IMR-90 (cell line): ENCODE results near the gene DENND1C. TPM values are rescaled to one million over a fixed set of nuclear protein-coding genes. Genes with fewer than 3 reads are reported as not detected.
A peak's percentile ranks its signal among the peaks of the same experiment; 100 is the strongest.

Experiments
- ATAC-seq: fragments of 200-7000 bp; cut with Tn5 transposase; 2 replicates; pipeline ENCODE4 v1.9.1; 2020; ENCODE audit warnings: low read depth, mild to moderate bottlenecking, moderate library complexity
- BruUV-seq: library from RNA; stranded (reverse); fragments of 400-500 nt; replicated peaks from 2 replicates; lab custom pipeline; 2021; lab: Mats Ljungman, UMichigan
- CTCF ChIA-PET: fragments of 300-600 bp; formaldehyde crosslinking; extraction: SDS; loops from one replicate; lab custom pipeline; 2021; ENCODE audit warnings: antibody characterized with exemption; lab: Yijun Ruan, JAX
- POLR2A ChIA-PET: fragments of 300-600 bp; sonication (Branson Sonifier 250); formaldehyde crosslinking; loops from one replicate; lab custom pipeline; 2022; ENCODE audit warnings: antibody characterized with exemption; ENCODE audit not compliant: unreplicated experiment; lab: Charles Lee
- DNase-seq: peaks from one replicate; pipeline ENCODE4 v3.0.0; 2013
- H2AFZ ChIP-seq: replicated peaks from 2 replicates; pipeline ENCODE3; 2013; ENCODE audit warnings: low read length, mild to moderate bottlenecking; ENCODE audit not compliant: poor library complexity
- H2AK5ac ChIP-seq: 2 replicates; pipeline ENCODE4 v1.6.1; 2013; ENCODE audit warnings: low read depth, low read length, inconsistent platforms
- H2AK9ac ChIP-seq: replicated peaks from 2 replicates; pipeline ENCODE3; 2013; ENCODE audit warnings: mild to moderate bottlenecking, low read depth, low read length, moderate library complexity; ENCODE audit not compliant: poor library complexity
- H2BK120ac ChIP-seq: 2 replicates; pipeline ENCODE4 v1.6.1; 2013; ENCODE audit warnings: low read depth, low read length, inconsistent platforms
- H2BK15ac ChIP-seq: 3 replicates; pipeline ENCODE4 v1.6.1; 2013; ENCODE audit warnings: low read depth, low read length, inconsistent platforms
- H2BK20ac ChIP-seq: 2 replicates; pipeline ENCODE4 v1.6.1; 2013; ENCODE audit warnings: low read depth, mild to moderate bottlenecking, inconsistent platforms, low read length, moderate library complexity
- H2BK5ac ChIP-seq: 2 replicates; pipeline ENCODE4 v1.6.1; 2013; ENCODE audit warnings: mild to moderate bottlenecking, low read depth, low read length, inconsistent platforms; ENCODE audit not compliant: poor library complexity, severe bottlenecking
- H3K14ac ChIP-seq: replicated peaks from 2 replicates; pipeline ENCODE4 v1.6.1; 2013; ENCODE audit warnings: low read depth, low read length, inconsistent platforms
- H3K18ac ChIP-seq: 2 replicates; pipeline ENCODE4 v1.6.1; 2013; ENCODE audit warnings: low read depth, low read length, control low read depth
- H3K23ac ChIP-seq: 2 replicates; pipeline ENCODE4 v1.6.1; 2013; ENCODE audit warnings: low read depth, low read length, inconsistent platforms
- H3K27ac ChIP-seq: 2 replicates; pipeline ENCODE4 v1.5.1; 2013; ENCODE audit warnings: mild to moderate bottlenecking, control low read depth, low read length; ENCODE audit not compliant: insufficient read depth
- H3K27me3 ChIP-seq: 2 replicates; pipeline ENCODE4 v1.6.1; 2013; ENCODE audit warnings: low read length; ENCODE audit not compliant: control insufficient read depth, insufficient read depth
- H3K36me3 ChIP-seq: 2 replicates; pipeline ENCODE4 v1.6.1; 2013; ENCODE audit warnings: low read length, mixed read lengths; ENCODE audit not compliant: control insufficient read depth, insufficient read depth
- H3K4ac ChIP-seq: 2 replicates; pipeline ENCODE4 v1.6.1; 2013; ENCODE audit warnings: low read depth, low read length, inconsistent platforms
- H3K4me1 ChIP-seq: 2 replicates; pipeline ENCODE4 v1.6.1; 2013; ENCODE audit warnings: low read length, mixed read lengths; ENCODE audit not compliant: control insufficient read depth, insufficient read depth
- H3K4me2 ChIP-seq: 2 replicates; pipeline ENCODE4 v1.6.1; 2013; ENCODE audit warnings: low read depth, mild to moderate bottlenecking, control low read depth, low read length, moderate library complexity
- H3K4me3 ChIP-seq: 2 replicates; pipeline ENCODE4 v1.5.1; 2013; ENCODE audit warnings: low read depth, mild to moderate bottlenecking, control low read depth, low read length, moderate library complexity; ENCODE audit not compliant: insufficient read depth
- H3K56ac ChIP-seq: 2 replicates; pipeline ENCODE4 v1.6.1; 2013; ENCODE audit warnings: low read length, inconsistent platforms; ENCODE audit not compliant: insufficient read depth; ENCODE audit errors: extremely low read depth
- H3K79me1 ChIP-seq, 2 experiments: 2 replicates each; pipeline ENCODE4 v1.6.1; 2013; ENCODE audit warnings: low read length in 2 of 2, inconsistent platforms in 1 of 2, low read depth in 1 of 2
- H3K9ac ChIP-seq: 2 replicates; pipeline ENCODE4 v1.6.1; 2013; ENCODE audit warnings: low read depth, low read length, control low read depth
- H3K9me1 ChIP-seq: 2 replicates; pipeline ENCODE4 v1.6.1; 2013; ENCODE audit warnings: low read length, inconsistent platforms; ENCODE audit not compliant: insufficient read depth
- H3K9me3 ChIP-seq: 2 replicates; pipeline ENCODE4 v1.6.1; 2013; ENCODE audit warnings: low read length; ENCODE audit not compliant: control insufficient read depth, insufficient read depth
- H4K20me1 ChIP-seq: 2 replicates; pipeline ENCODE4 v1.6.1; 2013; ENCODE audit warnings: low read length, inconsistent platforms; ENCODE audit not compliant: insufficient read depth
- H4K5ac ChIP-seq: 2 replicates; pipeline ENCODE4 v1.6.1; 2013; ENCODE audit warnings: mild to moderate bottlenecking, low read depth, low read length, control low read depth
- H4K8ac ChIP-seq, 2 experiments: 2 replicates each; pipeline ENCODE4 v1.6.1; 2013; ENCODE audit warnings: low read depth in 2 of 2, low read length in 2 of 2, control low read depth in 1 of 2, inconsistent platforms in 1 of 2
- H4K91ac ChIP-seq: 2 replicates; pipeline ENCODE4 v1.6.1; 2013; ENCODE audit warnings: low read depth, low read length, inconsistent platforms; ENCODE audit not compliant: insufficient read depth
- BHLHE40 ChIP-seq: fragments of 150-350 bp; IDR thresholded peaks from 2 replicates; pipeline ENCODE4 v1.6.1; 2016; ENCODE audit warnings: mild to moderate bottlenecking, low read depth, low read length
- CEBPB ChIP-seq: IDR thresholded peaks from 2 replicates; pipeline ENCODE4 v1.6.1; 2012; ENCODE audit warnings: low read depth, low read length, improper control_type of control experiment
- CHD1 ChIP-seq: IDR thresholded peaks from 2 replicates; pipeline ENCODE4 v1.6.1; 2012; ENCODE audit warnings: low read depth, low read length, improper control_type of control experiment
- CTCF ChIP-seq: conservative IDR thresholded peaks from 2 replicates; pipeline ENCODE4 v1.5.1; 2012; ENCODE audit warnings: mild to moderate bottlenecking, low read depth, low read length, improper control_type of control experiment
- ELK1 ChIP-seq: fragments of 150-350 bp; IDR thresholded peaks from 2 replicates; pipeline ENCODE4 v1.6.1; 2016; ENCODE audit warnings: low read depth, mild to moderate bottlenecking, low read length, moderate library complexity, borderline replicate concordance
- FOS ChIP-seq: fragments of 150-350 bp; IDR thresholded peaks from 2 replicates; pipeline ENCODE4 v1.6.1; 2016; ENCODE audit warnings: low read depth, low read length
- MAFK ChIP-seq: IDR thresholded peaks from 2 replicates; pipeline ENCODE4 v1.6.1; 2012; ENCODE audit warnings: low read depth, low read length, improper control_type of control experiment
- MAZ ChIP-seq: IDR thresholded peaks from 2 replicates; pipeline ENCODE4 v1.6.1; 2012; ENCODE audit warnings: low read depth, mild to moderate bottlenecking, low read length, improper control_type of control experiment, moderate library complexity, borderline replicate concordance
- MXI1 ChIP-seq: IDR thresholded peaks from 2 replicates; pipeline ENCODE4 v1.6.1; 2012; ENCODE audit warnings: low read depth, mild to moderate bottlenecking, low read length, moderate library complexity, borderline replicate concordance
- NFE2L2 ChIP-seq: fragments of 150-350 bp; IDR thresholded peaks from 2 replicates; pipeline ENCODE4 v1.6.1; 2016; ENCODE audit warnings: low read depth, mild to moderate bottlenecking, low read length
- POLR2A ChIP-seq: IDR thresholded peaks from 2 replicates; pipeline ENCODE4 v1.6.1; 2012; ENCODE audit warnings: mild to moderate bottlenecking, low read depth, low read length
- RAD21 ChIP-seq: IDR thresholded peaks from 2 replicates; pipeline ENCODE4 v1.6.1; 2012; ENCODE audit warnings: low read length, improper control_type of control experiment
- RCOR1 ChIP-seq: IDR thresholded peaks from 2 replicates; pipeline ENCODE4 v1.6.1; 2012; ENCODE audit warnings: mild to moderate bottlenecking, low read length, improper control_type of control experiment; ENCODE audit not compliant: insufficient replicate concordance
- RFX5 ChIP-seq: IDR thresholded peaks from 2 replicates; pipeline ENCODE4 v1.8.0; 2012; ENCODE audit warnings: low read depth, mild to moderate bottlenecking, low read length, moderate library complexity
- SMC3 ChIP-seq: fragments of 150-350 bp; IDR thresholded peaks from 2 replicates; pipeline ENCODE4 v1.6.1; 2016; ENCODE audit warnings: low read depth, mild to moderate bottlenecking, antibody characterized with exemption, low read length, moderate library complexity
- USF2 ChIP-seq: fragments of 150-350 bp; IDR thresholded peaks from 2 replicates; pipeline ENCODE4 v1.6.1; 2017; ENCODE audit warnings: mild to moderate bottlenecking, antibody characterized with exemption, low read length, low read depth
- WGBS, 2 experiments: methylation state at CpG; one replicate each; pipeline versions ENCODE4 v1.1.5 to v1.1.7; 2013; ENCODE audit warnings: missing lambda C conversion rate in 2 of 2; ENCODE audit not compliant: insufficient read length in 1 of 2; ENCODE audit errors: extremely low coverage in 2 of 2; 5-methylcytosine and 5-hydroxymethylcytosine counted together
- dilution Hi-C: fragments of 300-500 bp; cut with HindIII; formaldehyde crosslinking; loops from one replicate; pipeline ENCODE4 v1.14.3; 2018; ENCODE audit warnings: low sequenced_read_pairs; ENCODE audit not compliant: unreplicated experiment
- in situ Hi-C: fragments of 300-500 bp; cut with MboI; formaldehyde crosslinking; loops from 3 replicates; pipeline ENCODE4 v1.14.3; 2019; ENCODE audit warnings: low sequenced_read_pairs, inconsistent platforms, mixed read lengths
- intact Hi-C: fragments of 100-400 bp; cut with micrococcal nuclease; formaldehyde crosslinking; loops from 2 replicates; pipeline ENCODE4 v1.10.0; 2022
- polyA plus RNA-seq, 3 experiments: library from polyadenylated mRNA; depleted of rRNA; stranded (reverse); fragments of >200 nt; gene quantifications; 2 replicates each; pipeline ENCODE4 v1.2.3, GENCODE V29; 2012; ENCODE audit warnings: low replicate concordance in 1 of 3
- total RNA-seq: library from RNA; depleted of rRNA; stranded (reverse); fragments of >200 nt; gene quantifications from 2 replicates; pipeline ENCODE4 v1.2.3, GENCODE V29; 2012

Gene DENND1C
- total and polyA plus RNA-seq, 2 of the 4 experiments (the other 2 are of a cell fraction): not detected

GRCh38 chr19:6529937-6530385 is 48.4 kb upstream of the DENND1C start:
- no peak overlapping the region for H4K5ac ChIP-seq
- no peak overlapping the region for H3K9ac ChIP-seq
- no peak overlapping the region for H2AK5ac ChIP-seq
- BruUV-seq: no TSS peak
- no peak overlapping the region for H4K91ac ChIP-seq
- no peaks in the 10 kb centered on the region for H3K4me1 ChIP-seq
- H2BK120ac ChIP-seq: no peak overlapping the region
- peaks cover 15% of the 10 kb centered on the region; the same call in 1 of the 2 replicates for H3K27me3 ChIP-seq
- no peaks in the 10 kb centered on the region for H3K79me1 ChIP-seq
- no peak for DNase-seq
- no peaks in the 10 kb centered on the region for H4K20me1 ChIP-seq
- intact Hi-C loops (loop anchor here (5.0 kb wide), 1 partner anchor 207 kb away; the partner anchor contains the start of genes GPR108 and TRIP10), in situ Hi-C loops (no loop called here), dilution Hi-C loops (no loop called here)
- H3K18ac ChIP-seq: no peak overlapping the region
- ChIA-PET POLR2A (no interaction called here), CTCF (no interaction called here)
- no peak overlapping the region for H2BK20ac ChIP-seq
- H3K4me3 ChIP-seq: peak overlapping the region; percentile 58; the same call in 1 of the 2 replicates
- no peak overlapping the region for H3K4ac ChIP-seq
- no peak overlapping the region for H3K14ac ChIP-seq
- H2AK9ac ChIP-seq: no peak overlapping the region
- ATAC-seq: no peak
- no peak overlapping the region for H3K23ac ChIP-seq
- no peaks in the 10 kb centered on the region for H3K9me3 ChIP-seq
- H2AFZ ChIP-seq: no peak overlapping the region
- H3K36me3 ChIP-seq: no peaks in the 10 kb centered on the region
- no peak overlapping the region for H3K27ac ChIP-seq
- H3K9me1 ChIP-seq: no peaks in the 10 kb centered on the region
- TF ChIP-seq NFE2L2 (no peak), CEBPB (no peak), ELK1 (no peak), MAFK (no peak), SMC3 (no peak), RAD21 (no peak), CTCF (no peak), RFX5 (no peak), RCOR1 (no peak), FOS (no peak), BHLHE40 (no peak), MAZ (no peak), POLR2A (no peak), CHD1 (no peak), USF2 (no peak), MXI1 (no peak)
- 92% methylated on average over 2 of the region's 2 CpGs; no CpG with 5 or more reads in 1 of the 2 experiments for WGBS, 2 experiments
- H2BK15ac ChIP-seq: no peak overlapping the region
- H3K4me2 ChIP-seq: peak overlapping the region; percentile 81; the same call in 1 of the 2 replicates
- no peak overlapping the region for H3K56ac ChIP-seq
- H2BK5ac ChIP-seq: no peak overlapping the region
- no peak overlapping the region; a peak in 1 of 4 replicates for H4K8ac ChIP-seq
